ENCODE data around the gene GABRA5.

- no peak for TF ChIP-seq EP300 (IDR thresholded peaks at IDR 0.05; ENCODE audit: borderline replicate concordance in 1 of 2, control insufficient read depth in 1 of 2, low read depth in 2 of 2, low read length in 2 of 2)
- TF ChIP-seq BCL11A (IDR thresholded peaks at IDR 0.05; ENCODE audit: low read depth, low read length) = no peak
- no peak for TF ChIP-seq ZNF384 (IDR thresholded peaks at IDR 0.05; ENCODE audit: borderline replicate concordance, low read depth, low read length)
- no peak for TF ChIP-seq BCLAF1 (IDR thresholded peaks at IDR 0.05)
- no peak for TF ChIP-seq RAD21 (IDR thresholded peaks at IDR 0.05; ENCODE audit: insufficient read depth, low read depth, low read length)
- TF ChIP-seq POLR2A (IDR thresholded peaks at IDR 0.05; ENCODE audit: low read depth, low read length) = no peak
These were observed 8.6 kb downstream of the GABRA5 start for GRCh38 chr15:26875476-26875850.

Measured in GM12878 (cell line).